NCI-H1436 (cell line): ENCODE results near the gene CHRFAM7A.
"Not testable (repeated sequence)": the region's sequence is repeated elsewhere in the genome, so short reads cannot be mapped to it uniquely, and the experiment has no call there.

Experiments used
- DNase-seq: peaks from one replicate; lab custom pipeline; 2025; lab: John Stamatoyannopoulos, UW

Gene CHRFAM7A

DNA sequence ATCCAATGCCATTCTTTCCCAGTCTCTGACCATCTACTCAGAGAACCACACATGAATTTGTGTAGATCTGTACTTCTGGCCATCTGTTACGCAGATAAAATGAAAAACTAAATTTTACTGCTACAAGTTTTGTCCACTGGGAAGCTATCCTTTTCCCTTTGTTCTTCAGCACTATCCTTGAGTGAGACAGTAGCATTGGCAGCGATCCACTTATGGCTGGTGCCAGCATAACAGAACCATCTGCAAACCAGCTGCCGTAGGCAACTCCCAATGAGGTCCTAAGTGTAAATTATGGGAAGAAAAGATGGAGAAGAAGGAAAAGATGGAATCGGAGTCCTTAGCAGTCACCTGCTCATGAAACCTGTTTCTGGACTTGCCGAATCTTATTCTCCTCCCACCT is 72.3 kb downstream of the CHRFAM7A start:
- DNase-seq, result not testable (repeated sequence)

DNA sequence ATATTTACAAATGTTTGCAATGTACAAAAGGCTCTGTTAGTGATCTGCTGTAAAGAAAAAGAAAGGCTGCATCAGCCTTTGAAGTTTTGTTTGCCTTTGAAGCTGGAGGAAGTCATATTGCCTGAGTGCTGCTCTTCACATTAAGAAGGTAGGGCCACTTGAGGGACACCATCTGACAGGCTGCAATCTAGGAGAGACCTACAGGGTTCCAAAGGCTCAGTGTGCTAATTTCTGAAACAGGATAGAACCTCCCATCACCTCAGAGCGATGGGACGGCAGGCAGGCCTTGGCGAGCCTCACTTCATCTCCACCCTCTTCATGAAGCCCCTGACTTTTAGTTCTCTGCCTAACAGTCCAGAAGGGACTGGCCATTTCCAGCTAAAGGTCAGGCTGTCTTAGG is 77.6 kb downstream of the CHRFAM7A start:
- not testable (repeated sequence) for DNase-seq

DNA sequence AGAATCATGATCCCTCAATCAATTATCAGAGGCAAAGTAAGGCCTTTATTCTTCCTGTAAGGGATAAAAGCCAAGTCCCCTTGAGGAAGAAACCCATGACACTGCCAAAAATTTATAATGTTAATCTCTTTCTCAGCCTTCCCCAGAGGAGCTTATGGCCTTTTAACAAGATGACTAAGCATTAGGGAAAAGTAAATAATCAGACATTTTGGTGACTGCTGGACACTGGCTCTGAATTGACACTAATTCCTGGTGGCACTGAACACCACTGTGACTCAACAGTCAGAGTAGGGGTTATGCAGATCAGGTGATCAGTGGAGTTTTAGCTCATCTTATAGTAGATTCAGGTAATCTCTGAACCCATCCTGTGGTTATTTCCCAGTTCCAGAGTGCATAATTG is 82.8 kb downstream of the CHRFAM7A start:
- not testable (repeated sequence) for DNase-seq
